SIG-M5 treated with dmso at 0.1 percent for 504 hours (cell line): Measurements from ENCODE around the gene CCL21.
"Not testable (repeated sequence)": the region's sequence is repeated elsewhere in the genome, so short reads cannot be mapped to it uniquely, and the experiment has no call there.

ENCODE experiments used
- DNase-seq: peaks from one replicate; lab custom pipeline; 2025; ENCODE audit not compliant: unreplicated experiment; lab: John Stamatoyannopoulos, UW

The CCL21 gene, protein sequence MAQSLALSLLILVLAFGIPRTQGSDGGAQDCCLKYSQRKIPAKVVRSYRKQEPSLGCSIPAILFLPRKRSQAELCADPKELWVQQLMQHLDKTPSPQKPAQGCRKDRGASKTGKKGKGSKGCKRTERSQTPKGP

DNA sequence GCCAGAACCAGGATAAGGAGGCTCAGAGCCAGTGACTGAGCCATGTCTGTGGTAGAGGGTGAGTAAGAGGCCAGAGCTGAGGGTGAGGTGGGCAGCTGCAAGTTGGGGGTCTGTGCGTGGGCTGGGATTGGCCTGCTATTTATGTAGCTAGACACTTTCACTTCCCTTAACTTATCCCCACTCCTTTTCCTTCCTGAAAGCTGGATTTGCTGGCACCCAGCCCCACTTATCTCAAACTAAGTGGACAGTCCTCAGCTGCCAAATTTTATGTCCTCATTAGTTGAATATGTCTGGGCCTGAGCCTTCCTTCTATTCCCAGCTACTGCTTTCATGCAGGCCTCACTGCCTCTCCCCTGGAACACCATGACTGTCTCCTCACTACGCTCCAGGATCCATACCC is at the start of gene CCL21:
CCL21 (minus strand) TSS at position 114 of the 400 bp plus-strand sequence; CDS start at position 44, 70 bp downstream.
- peak; percentile 7 for DNase-seq

DNA sequence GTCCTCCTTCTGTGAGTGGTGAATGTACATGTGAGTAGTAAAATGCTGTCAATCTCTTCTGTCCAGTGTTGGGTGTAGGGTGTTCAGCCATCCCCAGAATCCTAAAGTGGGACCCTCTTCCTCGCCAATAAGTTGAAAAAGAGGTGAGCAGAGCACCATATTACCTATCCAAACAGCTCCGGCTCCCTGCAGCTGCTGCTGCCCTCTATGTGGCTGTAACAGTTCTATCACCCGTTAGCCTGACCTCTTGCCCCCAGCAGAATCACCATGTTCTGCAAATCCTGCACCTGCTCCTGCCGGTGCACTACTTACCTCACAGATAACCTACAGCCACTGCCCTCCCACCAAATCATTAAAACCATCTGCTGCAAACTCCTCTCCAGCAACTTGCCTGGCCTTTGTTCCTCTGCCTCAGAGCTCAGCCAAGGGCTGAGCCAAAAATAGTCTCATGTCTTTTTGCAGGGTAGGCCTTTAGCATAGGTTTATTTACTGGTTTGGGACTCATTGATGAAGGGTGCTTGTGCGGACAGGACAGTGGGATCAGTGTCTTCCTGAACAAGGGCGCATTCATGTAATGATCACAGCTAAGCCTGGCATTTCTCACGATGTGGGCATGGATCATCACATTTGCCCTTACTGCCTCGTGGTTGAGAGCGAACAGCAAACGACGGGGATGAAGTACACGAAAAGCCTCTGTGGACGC is 49.6 kb upstream of the CCL21 start:
- no peak for DNase-seq

DNA sequence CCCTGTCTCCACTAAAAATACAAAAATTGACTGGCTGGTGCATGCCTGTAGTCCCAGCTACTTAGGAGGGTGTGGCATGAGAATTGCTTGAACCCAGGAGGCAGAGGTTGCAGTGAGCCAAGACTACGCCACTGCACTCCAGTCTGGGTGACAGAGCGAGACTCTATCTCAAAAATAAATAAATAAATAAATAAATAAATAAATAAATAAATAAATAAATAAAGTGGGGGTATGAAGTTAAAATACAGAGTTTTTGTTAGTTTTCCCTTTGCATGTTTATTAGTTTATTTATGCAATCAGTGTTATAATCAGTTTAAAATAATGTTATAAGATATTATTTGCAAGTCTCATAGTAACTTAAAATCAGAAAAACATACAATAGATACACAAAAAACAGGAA is 40.4 kb upstream of the CCL21 start:
- not testable (repeated sequence) for DNase-seq

DNA sequence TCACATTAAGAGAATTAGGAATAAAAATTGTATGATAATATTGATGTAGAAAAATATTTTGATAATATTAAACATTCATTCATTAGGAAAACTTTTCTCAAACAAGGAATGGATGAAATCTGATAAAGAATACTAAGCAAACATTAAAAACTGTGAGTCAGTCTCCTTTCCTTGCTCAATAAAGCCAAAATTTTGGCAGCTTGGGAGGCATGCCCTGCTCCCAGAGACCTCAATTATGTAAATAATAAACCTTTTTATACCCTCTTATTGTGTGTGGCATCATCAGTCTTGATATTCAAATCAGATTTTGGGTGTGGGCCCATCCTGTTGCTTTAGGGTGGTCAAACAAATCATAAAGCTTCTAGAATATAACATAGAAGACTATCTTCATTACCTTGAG is 36.6 kb upstream of the CCL21 start:
- no peak for DNase-seq

DNA sequence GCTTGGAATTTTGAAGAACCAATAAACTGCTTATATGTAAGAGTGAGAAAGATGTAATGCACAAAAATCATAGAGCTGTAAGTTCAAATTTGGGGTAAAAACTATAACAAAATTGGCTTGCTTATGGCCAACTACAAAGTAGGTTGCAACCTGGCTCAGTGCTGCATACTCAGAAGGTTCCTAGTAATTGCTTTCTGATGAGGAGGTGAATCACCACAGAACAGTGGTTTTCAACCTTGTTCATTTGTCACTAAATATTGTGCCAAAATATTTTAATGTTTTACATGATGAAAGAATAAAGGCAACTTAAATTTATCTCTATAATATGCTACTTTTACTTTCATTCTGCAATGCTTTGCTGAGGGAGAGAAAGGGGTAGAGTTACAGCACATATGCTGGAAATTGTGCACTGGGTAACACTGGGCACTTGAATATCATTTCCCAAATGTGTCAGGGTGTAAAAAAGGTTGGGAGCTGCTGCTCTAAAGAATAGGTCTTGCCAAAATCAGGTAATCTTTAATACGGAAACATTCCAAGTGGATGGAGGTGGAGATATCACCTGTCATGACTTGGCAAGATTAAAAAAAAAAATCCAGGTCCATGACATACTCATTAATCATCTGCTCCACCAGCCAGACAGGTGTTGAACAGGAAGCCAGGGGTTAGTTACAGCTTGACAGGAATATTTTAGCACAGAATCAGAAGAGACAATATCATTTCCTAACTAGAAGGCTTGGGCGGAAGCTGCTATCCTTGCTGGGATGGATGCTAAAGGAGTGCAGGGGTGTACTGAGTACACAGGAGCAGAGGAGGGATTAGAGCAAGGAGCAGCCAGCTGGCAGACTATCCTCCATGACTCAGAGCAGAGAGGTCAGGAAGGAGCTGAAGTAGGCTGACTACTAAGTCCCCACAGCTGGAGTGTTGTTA is 34.6 kb upstream of the CCL21 start:
- no peak for DNase-seq

DNA sequence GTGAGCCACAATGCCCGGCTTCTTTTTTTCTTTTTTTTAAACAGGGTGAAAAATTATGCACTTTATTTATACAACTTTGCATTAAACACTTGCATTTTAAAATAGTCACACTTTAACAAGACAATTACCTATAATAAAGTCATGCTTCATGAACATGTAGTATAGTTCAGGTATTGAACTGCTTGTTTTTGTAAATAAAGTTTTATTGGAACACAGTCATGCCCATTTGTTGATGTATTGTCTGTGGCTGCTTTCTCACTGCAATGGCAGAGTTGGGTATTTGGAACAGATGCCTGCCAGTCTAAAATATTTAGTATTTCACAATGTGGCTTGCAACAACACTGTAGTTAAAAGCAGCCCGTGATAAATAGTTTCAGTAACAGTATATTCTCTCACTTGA is 32.8 kb upstream of the CCL21 start:
- DNase-seq: no peak

DNA sequence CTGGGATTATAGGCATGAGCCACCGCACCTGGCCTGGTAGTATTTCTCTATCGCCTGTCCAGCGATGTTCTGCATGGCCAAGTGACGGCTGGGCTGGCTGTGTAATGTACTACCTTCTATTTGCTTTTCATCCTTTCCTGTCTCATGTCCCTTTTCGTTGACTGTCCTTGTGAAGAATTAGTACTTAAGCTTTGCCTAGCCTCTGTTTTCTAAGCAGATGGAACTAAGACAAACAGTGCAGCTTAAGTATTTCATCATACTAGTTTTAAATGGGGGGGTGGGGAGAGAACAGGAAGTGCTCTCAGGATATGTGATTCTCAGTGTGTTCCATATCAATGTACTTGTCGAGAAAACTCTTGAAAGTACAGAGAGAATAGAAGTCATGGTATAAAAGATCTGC is 31.7 kb upstream of the CCL21 start:
- peak; percentile 50 for DNase-seq

DNA sequence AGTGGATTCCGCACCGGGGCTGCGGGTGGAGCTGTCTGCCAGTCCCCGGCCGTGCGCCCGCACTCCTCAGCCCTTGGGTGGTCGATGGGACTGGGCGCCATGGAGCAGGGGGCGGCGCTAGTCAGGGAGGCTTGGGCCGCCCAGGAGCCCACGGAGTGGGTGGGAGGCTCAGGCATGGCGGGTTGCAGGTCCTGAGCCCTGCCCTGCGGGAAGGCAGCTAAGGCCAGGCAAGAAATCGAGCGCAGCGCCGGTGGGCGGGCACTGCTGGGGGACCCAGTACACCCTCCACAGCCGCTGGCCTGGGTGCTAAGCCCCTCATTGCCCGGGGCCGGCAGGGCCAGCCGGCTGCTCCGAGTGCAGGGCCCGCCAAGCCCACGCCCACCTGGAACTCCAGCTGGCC is 30.2 kb upstream of the CCL21 start:
- DNase-seq: not testable (repeated sequence)

DNA sequence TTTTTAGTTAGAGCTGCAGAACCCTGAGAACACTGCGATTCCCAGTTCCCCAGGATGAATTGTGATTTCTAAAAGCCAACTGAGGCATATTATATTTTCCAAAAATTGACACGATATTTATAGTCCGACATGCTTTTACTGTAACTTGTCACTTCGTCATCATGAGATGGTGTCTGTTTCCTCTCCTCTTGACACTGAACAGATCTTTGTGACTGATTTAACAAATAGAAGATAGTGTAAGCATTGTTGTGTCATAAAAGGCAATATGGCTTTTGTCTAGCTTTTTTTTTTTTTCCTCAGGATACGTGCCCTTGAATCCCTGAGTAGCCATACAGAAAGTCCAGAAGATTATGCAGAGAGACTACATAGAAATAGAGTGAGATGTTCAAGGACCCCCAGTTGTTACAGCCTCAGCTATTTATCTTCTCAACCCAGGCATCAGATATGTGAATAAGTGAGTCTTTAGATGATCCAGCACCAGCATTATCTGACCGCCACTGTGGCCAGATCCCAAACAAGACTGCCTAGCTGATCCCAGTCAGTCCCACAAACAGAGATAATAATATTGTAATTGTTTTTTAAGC is 27.8 kb upstream of the CCL21 start:
- DNase-seq: no peak

DNA sequence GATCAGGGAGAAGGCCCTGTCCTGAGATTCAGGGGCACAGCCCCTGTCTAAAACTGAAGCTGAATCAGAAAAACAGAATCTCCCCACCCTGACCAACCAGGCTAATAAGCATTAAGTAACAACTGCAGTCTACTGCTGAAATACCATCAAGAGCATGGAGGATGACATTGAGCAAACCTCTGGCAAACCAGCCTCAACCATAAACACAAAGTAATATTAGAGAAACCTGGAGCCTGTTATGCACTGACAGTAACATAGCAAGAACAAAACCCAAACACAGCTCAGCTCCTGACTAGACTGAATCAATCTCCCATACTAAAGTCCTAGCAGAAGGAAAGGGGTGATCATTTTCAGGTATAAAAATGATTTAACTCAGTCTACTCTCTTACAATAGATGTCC is 24.8 kb upstream of the CCL21 start:
- no peak for DNase-seq

DNA sequence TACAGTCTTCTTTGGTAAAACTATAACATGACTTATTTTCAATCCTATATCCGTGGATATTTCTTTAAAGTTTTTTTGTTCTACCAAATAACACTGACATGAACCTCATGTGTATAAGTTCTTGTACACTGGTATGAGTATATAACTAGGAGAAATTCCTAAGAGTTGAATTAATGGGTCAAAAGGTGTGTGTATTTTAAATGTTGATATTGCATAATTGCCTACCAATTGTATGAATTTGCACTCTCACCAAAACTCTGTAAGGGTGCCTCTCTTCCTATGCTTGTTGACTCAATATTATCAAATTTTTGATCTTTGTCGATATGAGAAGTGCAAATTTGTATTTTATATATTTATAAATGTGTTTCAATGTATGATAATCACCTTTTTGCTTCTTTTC is 22.9 kb upstream of the CCL21 start:
- DNase-seq: no peak

DNA sequence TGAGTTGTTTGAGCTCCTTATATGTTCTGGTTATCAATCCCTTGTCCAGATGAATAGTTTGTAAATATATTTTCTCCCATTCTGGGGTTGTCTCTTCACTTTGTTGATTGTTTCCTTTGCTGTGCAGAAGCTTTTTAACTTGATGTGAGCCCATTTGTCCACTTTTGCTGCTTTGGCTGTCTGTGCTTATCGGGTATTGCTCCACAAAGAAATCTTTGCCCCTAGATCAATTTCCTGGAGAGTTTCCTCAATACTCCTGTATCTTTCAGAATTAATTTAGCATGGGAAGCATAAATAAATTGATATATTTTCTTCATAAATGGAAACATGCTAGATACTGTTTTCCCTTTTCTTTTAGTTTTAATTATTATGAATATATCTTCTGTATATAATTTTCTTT is 22.5 kb upstream of the CCL21 start:
- no peak for DNase-seq

DNA sequence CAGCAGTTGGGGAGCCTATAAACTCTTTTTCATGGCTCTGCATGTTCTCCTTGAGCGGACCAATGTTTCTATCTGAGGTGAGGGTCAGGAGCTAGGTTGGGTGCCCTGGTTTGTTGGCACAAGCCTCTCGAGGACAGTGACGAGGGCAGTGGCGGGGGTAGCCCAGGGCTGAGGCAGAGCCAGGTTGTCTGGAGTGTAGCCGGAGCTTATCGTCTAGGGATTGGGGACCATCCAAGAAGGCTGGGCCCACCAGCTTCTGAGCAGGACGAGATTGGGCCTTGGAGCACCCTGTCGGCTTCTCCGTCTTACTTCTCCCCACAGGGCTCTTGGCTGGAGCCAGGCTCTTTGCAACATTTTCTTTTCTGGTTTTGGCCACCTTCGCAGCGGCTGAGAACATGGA is 13.2 kb upstream of the CCL21 start:
- DNase-seq: no peak

DNA sequence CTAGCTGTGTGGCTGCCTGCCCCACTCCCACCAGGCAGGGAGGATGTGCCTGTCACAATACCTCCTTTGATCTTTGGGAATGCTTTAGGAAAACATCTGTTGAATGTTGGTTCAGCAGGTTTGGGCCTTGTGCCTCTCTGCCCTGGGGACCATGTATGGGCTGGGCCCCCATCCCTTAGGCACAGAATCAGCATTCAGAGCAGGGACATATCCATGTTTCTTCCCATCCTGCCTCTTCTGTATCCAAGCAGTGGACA is 9.8 kb upstream of the CCL21 start:
- DNase-seq: not testable (repeated sequence)

DNA sequence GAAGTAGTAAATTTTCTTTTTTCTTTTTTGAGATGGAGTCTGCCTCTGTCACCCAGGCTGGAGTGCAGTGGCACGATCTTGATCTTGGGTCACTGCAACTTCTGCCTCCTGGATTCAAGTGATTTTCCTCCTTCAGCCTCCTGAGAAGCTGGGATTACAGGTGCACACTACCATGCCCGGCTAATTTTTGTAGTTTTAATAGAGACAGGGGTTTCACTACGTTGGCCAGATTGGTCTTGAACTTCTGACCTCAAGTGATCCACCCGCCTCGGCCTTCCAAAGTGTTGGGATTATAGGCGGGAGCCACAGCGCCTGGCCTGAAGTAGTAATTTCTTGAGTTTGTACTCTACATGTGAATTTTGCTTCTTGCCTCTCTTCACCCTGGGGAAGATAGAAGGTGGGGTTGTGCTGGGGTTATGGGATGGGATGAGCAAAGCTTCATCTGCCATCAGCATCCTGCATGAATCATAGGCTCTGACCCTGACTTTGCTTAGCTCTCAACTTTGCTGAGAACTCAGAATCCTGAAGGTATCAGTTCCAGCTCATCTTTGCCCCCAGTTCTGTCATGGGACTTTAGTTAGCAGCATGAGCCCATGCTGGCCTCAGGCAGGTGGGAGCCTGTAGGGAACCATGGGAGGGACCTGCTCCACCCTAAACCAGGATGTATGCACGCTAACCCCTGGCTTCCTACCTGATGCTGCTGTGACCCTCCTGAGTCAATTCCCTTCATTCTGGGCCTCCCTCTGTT is 9.3 kb upstream of the CCL21 start:
- no peak for DNase-seq

DNA sequence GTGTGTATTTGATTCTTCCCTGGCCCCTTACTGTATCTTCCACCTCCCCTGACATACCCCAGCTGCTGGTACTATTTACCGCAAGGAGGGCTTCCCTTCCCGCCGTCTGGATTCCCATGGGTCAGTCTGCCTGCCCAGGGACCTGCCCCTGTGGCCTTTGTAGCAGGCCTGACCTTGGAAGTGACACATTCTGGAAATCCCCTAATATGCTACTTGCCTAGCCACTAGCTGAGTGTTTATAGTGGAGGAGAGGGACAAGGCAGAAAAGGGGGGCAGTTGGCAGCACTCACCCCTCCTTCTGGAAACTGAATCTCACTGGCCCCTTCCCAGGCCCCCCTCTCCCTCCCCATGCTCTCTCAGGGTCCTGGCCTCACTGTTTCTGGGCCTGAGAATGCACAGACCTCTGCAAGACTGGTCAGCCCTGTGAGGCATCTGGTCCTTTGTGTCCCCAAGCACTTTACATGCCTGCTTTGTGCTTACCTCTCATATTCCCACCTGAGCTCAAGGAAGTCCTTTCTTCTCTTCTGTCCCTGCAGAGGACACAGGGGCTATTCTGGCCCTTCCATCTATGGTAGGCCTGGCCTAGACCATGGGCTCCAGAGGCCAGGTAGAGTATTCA is 8.2 kb upstream of the CCL21 start:
- no peak for DNase-seq

DNA sequence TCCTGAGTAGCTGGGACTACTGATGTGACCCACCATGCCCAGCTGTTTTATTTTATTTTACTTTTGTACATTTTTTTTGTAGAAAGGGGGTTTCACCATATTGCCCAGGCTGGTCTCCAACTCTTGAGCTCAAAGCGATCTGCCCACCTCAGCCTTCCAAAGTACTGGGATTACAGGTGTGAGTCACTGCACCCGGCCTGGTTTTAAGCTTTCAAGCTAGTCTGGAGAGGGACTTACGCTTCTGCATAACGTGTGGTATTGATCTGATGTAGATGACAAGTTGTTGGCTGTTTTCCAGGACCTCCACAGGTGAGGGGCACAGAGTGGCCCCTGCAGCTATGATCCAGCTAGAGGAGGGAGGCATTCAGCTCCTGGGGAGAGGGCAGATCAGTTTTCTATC is 6.8 kb upstream of the CCL21 start:
- DNase-seq: no peak

DNA sequence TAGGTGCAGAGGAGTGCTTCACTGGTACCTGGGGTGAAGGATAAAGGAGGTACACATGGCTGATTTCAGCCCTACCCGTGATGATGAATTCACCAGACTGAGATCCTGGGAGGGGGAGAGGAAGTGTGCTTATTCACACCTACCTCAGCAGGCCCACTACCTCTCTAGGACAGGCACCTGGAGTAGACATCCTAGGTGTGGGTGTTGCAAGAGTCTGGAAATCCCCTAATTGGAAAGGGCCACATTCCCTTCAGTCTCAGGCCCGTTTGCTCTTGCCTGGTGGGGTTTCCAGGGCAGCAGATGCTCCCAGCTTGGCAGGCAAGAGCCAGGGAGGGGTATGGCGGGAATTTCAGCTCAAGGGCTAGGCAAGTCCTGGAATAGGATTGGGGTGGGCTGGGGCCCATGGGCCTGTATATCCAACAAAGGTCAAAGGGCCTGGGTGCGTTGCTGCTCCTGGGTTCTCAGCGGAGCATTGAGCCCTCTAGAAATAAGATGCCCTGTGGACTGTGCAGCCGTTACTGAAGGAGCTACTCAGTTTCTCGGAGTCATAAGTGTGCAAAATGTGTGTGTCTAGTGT is 5.8 kb upstream of the CCL21 start:
- no peak for DNase-seq

DNA sequence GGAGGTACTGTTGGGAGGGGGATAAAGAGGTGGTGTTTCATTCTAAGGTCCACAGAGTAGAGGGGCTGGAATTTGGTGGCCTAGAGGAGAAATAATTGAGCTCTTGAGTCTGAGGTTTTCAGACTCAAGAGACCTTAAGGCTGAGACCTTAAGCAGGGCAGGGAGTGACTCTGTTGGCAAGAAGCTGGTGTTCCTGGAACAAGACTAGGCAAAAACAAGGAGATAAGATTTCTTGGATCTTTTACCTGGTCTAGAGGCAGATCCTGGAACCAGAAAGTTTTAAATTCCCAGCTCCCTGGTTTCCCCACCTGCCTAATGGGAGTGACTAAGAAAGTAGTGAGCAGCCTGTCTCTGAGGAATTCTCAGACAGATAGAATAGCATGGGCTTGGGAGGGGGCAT is 4.1 kb upstream of the CCL21 start:
- DNase-seq: no peak

DNA sequence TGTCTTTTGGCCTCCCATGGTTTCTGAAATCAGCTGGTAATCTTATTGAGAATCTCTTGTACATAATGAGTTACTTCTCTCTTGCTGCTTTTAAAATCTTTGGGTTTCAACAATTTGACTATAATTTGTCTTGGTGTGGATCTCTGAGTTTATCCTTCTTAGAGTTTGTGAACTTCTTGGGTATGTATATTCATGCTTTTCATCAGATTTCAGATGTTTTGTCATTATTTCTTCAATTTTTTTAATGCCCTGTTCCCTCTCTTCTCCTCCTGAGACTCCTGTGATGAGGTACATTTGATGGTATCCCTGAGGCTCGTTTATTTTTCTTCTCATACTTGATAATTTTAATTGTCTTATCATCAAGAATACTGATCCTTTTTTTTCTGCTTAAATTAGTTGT is 2.2 kb upstream of the CCL21 start:
- no peak for DNase-seq
